H9 (cell line): ENCODE measurements around the gene TM9SF2. TPM values are rescaled to one million over a fixed set of nuclear protein-coding genes. Genes with fewer than 3 reads are reported as not detected.

Source experiments
- DNase-seq: peaks from one replicate; pipeline ENCODE4 v3.0.0-alpha.2; 2017
- H2AFZ ChIP-seq: one replicate; pipeline ENCODE4 v1.6.1; 2013; ENCODE audit warnings: mild to moderate bottlenecking, low read length, control low read depth, moderate library complexity
- H2AK5ac ChIP-seq: 2 replicates; pipeline ENCODE4 v1.6.1; 2013; ENCODE audit warnings: low read length, control low read depth, mixed read lengths; ENCODE audit not compliant: insufficient read length
- H2BK120ac ChIP-seq: one replicate; pipeline ENCODE4 v1.6.1; 2013; ENCODE audit warnings: low read depth, mild to moderate bottlenecking, low read length, control low read depth, inconsistent platforms; ENCODE audit not compliant: poor library complexity, severe bottlenecking
- H2BK12ac ChIP-seq: 2 replicates; pipeline ENCODE4 v1.6.1; 2013; ENCODE audit warnings: low read length, control low read depth, mixed read lengths, low read depth; ENCODE audit not compliant: insufficient read length
- H2BK15ac ChIP-seq: 2 replicates; pipeline ENCODE4 v1.6.1; 2013; ENCODE audit warnings: low read depth, low read length, control low read depth
- H2BK20ac ChIP-seq: one replicate; pipeline ENCODE4 v1.6.1; 2013; ENCODE audit warnings: low read depth, mild to moderate bottlenecking, low read length, control low read depth, inconsistent platforms; ENCODE audit not compliant: poor library complexity, severe bottlenecking
- H2BK5ac ChIP-seq: 2 replicates; pipeline ENCODE4 v1.6.1; 2013; ENCODE audit warnings: low read length, control low read depth, mixed read lengths; ENCODE audit not compliant: insufficient read length
- H3K14ac ChIP-seq: 2 replicates; pipeline ENCODE4 v1.6.1; 2013; ENCODE audit warnings: low read length, control low read depth; ENCODE audit not compliant: insufficient read depth
- H3K18ac ChIP-seq: 2 replicates; pipeline ENCODE4 v1.6.1; 2013; ENCODE audit warnings: low read depth, mild to moderate bottlenecking, mixed read lengths, low read length, control low read depth; ENCODE audit not compliant: insufficient read length
- H3K23ac ChIP-seq: 2 replicates; pipeline ENCODE4 v1.6.1; 2013; ENCODE audit warnings: low read length, control low read depth, mixed read lengths, low read depth; ENCODE audit not compliant: insufficient read length
- H3K23me2 ChIP-seq: 2 replicates; pipeline ENCODE4 v1.6.1; 2013; ENCODE audit warnings: low read depth, mild to moderate bottlenecking, mixed read lengths, low read length, control low read depth; ENCODE audit not compliant: insufficient read length, poor library complexity, severe bottlenecking
- H3K27ac ChIP-seq: 2 replicates; pipeline ENCODE4 v1.5.1; 2013; ENCODE audit warnings: low read length, control low read depth, mixed read lengths, low read depth; ENCODE audit not compliant: insufficient read length
- H3K27me3 ChIP-seq: 2 replicates; pipeline ENCODE4 v1.6.1; 2013; ENCODE audit warnings: low read length, control low read depth, inconsistent platforms; ENCODE audit not compliant: insufficient read depth
- H3K4ac ChIP-seq: 2 replicates; pipeline ENCODE4 v1.6.1; 2013; ENCODE audit warnings: low read depth, mild to moderate bottlenecking, control low read depth, inconsistent platforms, low read length, moderate library complexity
- H3K4me1 ChIP-seq: 2 replicates; pipeline ENCODE4 v1.6.1; 2013; ENCODE audit warnings: low read length, control low read depth, inconsistent platforms; ENCODE audit not compliant: insufficient read depth
- H3K4me2 ChIP-seq: 2 replicates; pipeline ENCODE4 v1.6.1; 2013; ENCODE audit warnings: low read length, control low read depth, mixed read lengths; ENCODE audit not compliant: insufficient read length, insufficient read depth
- H3K56ac ChIP-seq: 2 replicates; pipeline ENCODE4 v1.6.1; 2013; ENCODE audit warnings: low read depth, mild to moderate bottlenecking, mixed read lengths, low read length, control low read depth; ENCODE audit not compliant: insufficient read length
- H3K79me1 ChIP-seq: 2 replicates; pipeline ENCODE4 v1.6.1; 2013; ENCODE audit warnings: low read depth, mild to moderate bottlenecking, moderate library complexity, low read length, control low read depth, inconsistent platforms; ENCODE audit not compliant: insufficient read depth, poor library complexity, severe bottlenecking
- H3K79me2 ChIP-seq: 2 replicates; pipeline ENCODE4 v1.6.1; 2013; ENCODE audit warnings: low read length, control low read depth, inconsistent platforms; ENCODE audit not compliant: insufficient read depth
- H3K9ac ChIP-seq: 2 replicates; pipeline ENCODE4 v1.6.1; 2013; ENCODE audit warnings: low read length, control low read depth, mixed read lengths; ENCODE audit not compliant: insufficient read length; ENCODE audit errors: extremely low read depth
- H3K9me3 ChIP-seq: one replicate; pipeline ENCODE4 v1.6.1; 2013; ENCODE audit warnings: low read depth, low read length, inconsistent platforms; ENCODE audit not compliant: control insufficient read depth
- H3T11ph ChIP-seq: one replicate; pipeline ENCODE4 v1.6.1; 2013; ENCODE audit warnings: mild to moderate bottlenecking, low read length, control low read depth, inconsistent platforms
- H4K20me1 ChIP-seq: one replicate; pipeline ENCODE4 v1.6.1; 2013; ENCODE audit not compliant: control insufficient read depth, insufficient read length, insufficient read depth
- H4K5ac ChIP-seq: 2 replicates; pipeline ENCODE4 v1.6.1; 2013; ENCODE audit warnings: low read depth, mild to moderate bottlenecking, mixed read lengths, low read length, control low read depth; ENCODE audit not compliant: insufficient read length
- H4K8ac ChIP-seq: replicated peaks from 2 replicates; pipeline ENCODE4 v1.6.1; 2013; ENCODE audit warnings: low read length, control low read depth, mixed read lengths, low read depth; ENCODE audit not compliant: insufficient read length
- H4K91ac ChIP-seq: 2 replicates; pipeline ENCODE4 v1.6.1; 2013; ENCODE audit warnings: low read depth, mild to moderate bottlenecking, moderate library complexity, mixed read lengths, low read length, control low read depth; ENCODE audit not compliant: insufficient read length
- H3K27ac Mint-ChIP-seq, 3 experiments: 2 replicates in 2 of 3; 3 replicates in 1 of 3; pipeline ENCODE4 v1.8.0; 2020 to 2021; ENCODE audit warnings: mixed read lengths in 3 of 3, mild to moderate bottlenecking in 1 of 3, moderate library complexity in 1 of 3
- H3K27me3 Mint-ChIP-seq: 2 replicates; pipeline ENCODE4 v1.8.0; 2021; ENCODE audit warnings: low read depth, mild to moderate bottlenecking, moderate library complexity, mixed read lengths
- H3K36me3 Mint-ChIP-seq, 3 experiments: 2 replicates in 2 of 3; 3 replicates in 1 of 3; pipeline ENCODE4 v1.8.0; 2020 to 2021; ENCODE audit warnings: low read depth in 3 of 3, mixed read lengths in 3 of 3; ENCODE audit not compliant: insufficient read depth in 1 of 3
- H3K4me1 Mint-ChIP-seq, 2 experiments: 2 replicates each; pipeline ENCODE4 v1.8.0; 2020; ENCODE audit warnings: mixed read lengths in 2 of 2
- H3K4me3 Mint-ChIP-seq, 2 experiments: 2 replicates in 1 of 2; 3 replicates in 1 of 2; pipeline ENCODE4 v1.8.0; 2020 to 2021; ENCODE audit warnings: mild to moderate bottlenecking in 2 of 2, mixed read lengths in 2 of 2, moderate library complexity in 1 of 2
- H3K9me3 Mint-ChIP-seq, 2 experiments: 2 replicates in 1 of 2; 3 replicates in 1 of 2; pipeline ENCODE4 v1.8.0; 2020; ENCODE audit warnings: mild to moderate bottlenecking in 2 of 2, mixed read lengths in 2 of 2, moderate library complexity in 1 of 2
- WGBS: extraction: QIAGEN DNeasy Blood & Tissue Kit; methylation state at CpG from one replicate; pipeline ENCODE4 v1.1.7; 2013; ENCODE audit warnings: missing lambda C conversion rate, low lambda C conversion rate, mixed read lengths; ENCODE audit not compliant: insufficient read length; ENCODE audit errors: extremely low coverage; 5-methylcytosine and 5-hydroxymethylcytosine counted together
- total RNA-seq: library from RNA; stranded (reverse); gene quantifications from 2 replicates; pipeline ENCODE4 v1.2.1, GENCODE V29; 2021
- TF ChIP-seq, protein P1 (sequence below): fragments of 200-600 bp; sonication (generic); conservative IDR thresholded peaks from 3 replicates; pipeline ENCODE4 v1.8.0; 2021; ENCODE audit warnings: antibody characterized with exemption, mild to moderate bottlenecking

The TM9SF2 gene
- total RNA-seq, 1 experiment from 2014 or later, result 86.1 TPM

DNA sequence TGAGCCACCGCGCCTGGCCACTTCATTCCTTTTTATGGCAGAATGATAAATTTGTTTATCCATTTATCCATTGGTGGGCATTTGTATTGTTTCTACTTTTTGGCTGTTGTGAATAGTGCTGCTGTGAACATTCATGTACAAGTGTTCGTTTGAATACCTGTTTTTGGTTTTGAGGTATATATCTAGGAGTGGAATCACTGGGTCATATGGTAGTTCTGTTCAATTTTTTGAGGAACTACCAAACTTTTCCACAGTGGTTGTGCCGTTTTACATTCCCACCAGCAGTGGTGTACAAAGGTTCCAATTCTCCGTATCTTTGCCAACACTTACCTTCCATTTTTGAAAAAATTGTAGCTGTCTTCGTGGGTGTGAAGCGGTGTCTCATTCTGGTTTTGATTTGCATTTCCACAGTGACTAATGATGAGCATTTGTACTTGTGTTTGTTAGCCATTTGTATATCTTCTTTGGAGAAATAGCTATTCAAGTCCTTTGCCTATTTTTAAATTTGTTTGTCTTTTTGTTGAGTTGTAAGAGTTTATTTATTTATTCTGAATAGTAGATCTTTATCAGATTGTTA lies 55.7 kb downstream of the TM9SF2 start:
- H3K4me3 Mint-ChIP-seq, result no peak overlapping the region
- no peaks in the 10 kb centered on the region for H3K27me3 Mint-ChIP-seq
- peaks cover 0 to 7% of the 10 kb centered on the region in 2 experiments; a peak in 1 of 4 replicates for H3K4me1 Mint-ChIP-seq
- H3K4me1 ChIP-seq, result no peaks in the 10 kb centered on the region
- no peak overlapping the region for H4K8ac ChIP-seq
- no peak overlapping the region for H3K4ac ChIP-seq
- TF ChIP-seq, protein P1, sequence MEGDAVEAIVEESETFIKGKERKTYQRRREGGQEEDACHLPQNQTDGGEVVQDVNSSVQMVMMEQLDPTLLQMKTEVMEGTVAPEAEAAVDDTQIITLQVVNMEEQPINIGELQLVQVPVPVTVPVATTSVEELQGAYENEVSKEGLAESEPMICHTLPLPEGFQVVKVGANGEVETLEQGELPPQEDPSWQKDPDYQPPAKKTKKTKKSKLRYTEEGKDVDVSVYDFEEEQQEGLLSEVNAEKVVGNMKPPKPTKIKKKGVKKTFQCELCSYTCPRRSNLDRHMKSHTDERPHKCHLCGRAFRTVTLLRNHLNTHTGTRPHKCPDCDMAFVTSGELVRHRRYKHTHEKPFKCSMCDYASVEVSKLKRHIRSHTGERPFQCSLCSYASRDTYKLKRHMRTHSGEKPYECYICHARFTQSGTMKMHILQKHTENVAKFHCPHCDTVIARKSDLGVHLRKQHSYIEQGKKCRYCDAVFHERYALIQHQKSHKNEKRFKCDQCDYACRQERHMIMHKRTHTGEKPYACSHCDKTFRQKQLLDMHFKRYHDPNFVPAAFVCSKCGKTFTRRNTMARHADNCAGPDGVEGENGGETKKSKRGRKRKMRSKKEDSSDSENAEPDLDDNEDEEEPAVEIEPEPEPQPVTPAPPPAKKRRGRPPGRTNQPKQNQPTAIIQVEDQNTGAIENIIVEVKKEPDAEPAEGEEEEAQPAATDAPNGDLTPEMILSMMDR, result no peak
- no peak overlapping the region for H3K56ac ChIP-seq
- no peak overlapping the region for H2AFZ ChIP-seq
- H3K79me1 ChIP-seq, result no peaks in the 10 kb centered on the region
- no peak overlapping the region for H3K27ac ChIP-seq
- no peak overlapping the region for H3K9ac ChIP-seq
- no peak overlapping the region for H3K27ac Mint-ChIP-seq
- H3K9me3 ChIP-seq, result no peaks in the 10 kb centered on the region
- no peaks in the 10 kb centered on the region for H3K23me2 ChIP-seq
- no peak overlapping the region for H3K23ac ChIP-seq
- H4K91ac ChIP-seq, result no peak overlapping the region
- no peak overlapping the region for H3K4me2 ChIP-seq
- no peak overlapping the region for H3T11ph ChIP-seq
- H4K20me1 ChIP-seq, result no peaks in the 10 kb centered on the region
- no peak overlapping the region for H2BK120ac ChIP-seq
- H3K79me2 ChIP-seq, result no peaks in the 10 kb centered on the region
- no peak overlapping the region for H4K5ac ChIP-seq
- no peak overlapping the region for H3K14ac ChIP-seq
- no peaks in the 10 kb centered on the region for H3K27me3 ChIP-seq
- DNase-seq, result no peak
- H3K36me3 Mint-ChIP-seq, result peaks cover 11 to 55% (median 46%) of the 10 kb centered on the region in 3 experiments; a peak in 6 of 7 replicates
- no peak overlapping the region for H2BK20ac ChIP-seq
- H2BK5ac ChIP-seq, result no peak overlapping the region
- H2BK12ac ChIP-seq, result no peak overlapping the region
- H2BK15ac ChIP-seq, result no peak overlapping the region
- whole genome bisulfite sequencing, result no CpG with 5 or more reads among the region's 7 CpGs
- no peaks in the 10 kb centered on the region for H3K9me3 Mint-ChIP-seq
- no peak overlapping the region for H3K18ac ChIP-seq
- H2AK5ac ChIP-seq, result no peak overlapping the region
